Panc1 (cell line): ENCODE data around the gene RYK.

Source experiments
- CTCF ChIP-seq: fragments of 450-650 bp; IDR thresholded peaks from 2 replicates; pipeline ENCODE4 v1.5.1; 2017; ENCODE audit warnings: mild to moderate bottlenecking
- POLR2AphosphoS5 ChIP-seq: IDR thresholded peaks from 2 replicates; pipeline ENCODE4 v1.6.1; 2012; ENCODE audit warnings: mild to moderate bottlenecking, low read depth, low read length, moderate library complexity
- REST ChIP-seq, 2 experiments: IDR thresholded peaks; 2 replicates each; pipeline ENCODE4 v1.6.1; 2011 to 2012; ENCODE audit warnings: low read depth in 2 of 2, control low read depth in 1 of 2, low read length in 1 of 2, mild to moderate bottlenecking in 1 of 2, moderate library complexity in 1 of 2; ENCODE audit not compliant: insufficient read depth in 1 of 2
- SIN3A ChIP-seq: IDR thresholded peaks from 2 replicates; pipeline ENCODE4 v1.6.1; 2012; ENCODE audit warnings: low read depth, mild to moderate bottlenecking, low read length, moderate library complexity, borderline replicate concordance; ENCODE audit not compliant: insufficient read depth

GRCh38 chr3:134148534-134148933, 102.1 kb downstream of the RYK start:
- TF ChIP-seq POLR2AphosphoS5 (no peak), CTCF (no peak), REST (IDR thresholded peaks at IDR 0.05; ENCODE audit: insufficient read depth in 1 of 2, low read depth in 2 of 2, low read length in 1 of 2) (no peak), SIN3A (no peak)
